Stimulated activated CD4-positive, alpha-beta T cell treated with anti-CD3 and anti-CD28 coated beads, Interleukin-1b, Interleukin-23, amount 100 ng/mL, for 4 hours (primary cell): ENCODE measurements around the gene ZCCHC24.
"Not testable (repeated sequence)": the region's sequence is repeated elsewhere in the genome, so short reads cannot be mapped to it uniquely, and the experiment has no call there.

Experiments
- DNase-seq, 2 donors: peaks; one replicate each; pipeline ENCODE4 v3.0.0-alpha.2; 2020; ENCODE audit warnings: low read depth in 2 of 2

Gene ZCCHC24

DNA sequence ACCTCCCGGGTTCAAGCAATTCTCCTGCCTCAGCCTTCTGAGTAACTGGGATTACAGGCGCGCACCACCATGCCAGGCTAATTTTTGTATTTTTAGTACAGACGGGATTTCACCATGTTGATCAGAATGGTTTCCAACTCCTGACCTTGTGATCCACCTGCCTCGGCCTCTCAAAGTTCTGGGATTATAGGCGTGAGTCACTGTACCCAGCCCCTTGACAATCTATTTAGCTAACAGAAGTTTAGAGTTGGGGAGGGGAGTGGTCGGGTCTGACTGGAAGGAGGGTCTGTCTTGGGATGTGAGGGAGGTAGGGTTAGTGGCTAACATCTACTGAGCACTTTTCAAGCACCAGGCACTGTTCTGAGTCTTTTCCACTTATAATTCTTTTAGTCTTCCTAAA lies 27.0 kb upstream of the ZCCHC24 start:
- no peak for DNase-seq

DNA sequence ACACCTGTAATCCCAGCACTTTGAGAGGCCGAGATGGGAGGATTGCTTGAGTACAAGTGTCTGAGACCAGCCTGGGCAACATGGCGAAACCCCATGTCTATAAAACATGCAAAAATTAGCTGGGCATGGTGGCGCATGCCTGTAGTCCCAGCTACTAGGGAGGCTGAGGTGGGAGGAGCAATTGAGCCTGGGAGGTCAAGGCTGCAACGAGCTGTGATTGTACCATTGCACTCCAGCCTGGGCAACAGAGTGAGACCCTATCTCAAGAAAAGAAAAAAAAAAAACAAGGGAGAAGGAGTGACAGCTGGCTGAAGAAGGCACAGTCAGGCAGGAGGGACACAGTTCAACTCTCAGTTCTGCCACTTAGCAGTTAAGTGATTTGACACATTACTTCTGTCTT lies 26.4 kb upstream of the ZCCHC24 start:
- no peak for DNase-seq

DNA sequence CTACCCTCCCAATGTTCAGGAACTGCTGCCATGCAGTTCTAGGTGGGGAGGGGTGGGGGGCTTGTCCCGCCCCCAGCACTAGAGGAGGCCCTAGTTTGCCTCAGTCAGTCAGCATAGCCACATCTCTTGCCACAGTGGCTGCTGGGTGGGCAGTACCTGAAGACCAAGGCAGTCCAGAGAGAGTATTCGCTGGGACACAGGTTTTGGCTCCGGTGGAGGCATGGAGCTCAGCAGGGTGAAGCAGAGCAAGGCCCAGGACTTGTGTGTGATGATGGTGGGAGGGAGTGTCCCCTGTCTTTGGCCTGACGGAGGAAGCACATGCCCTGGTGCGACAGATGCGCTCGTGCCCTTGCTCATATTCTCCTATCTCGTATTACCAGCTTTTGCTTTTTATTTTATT lies 24.7 kb upstream of the ZCCHC24 start:
- DNase-seq, result no peak

DNA sequence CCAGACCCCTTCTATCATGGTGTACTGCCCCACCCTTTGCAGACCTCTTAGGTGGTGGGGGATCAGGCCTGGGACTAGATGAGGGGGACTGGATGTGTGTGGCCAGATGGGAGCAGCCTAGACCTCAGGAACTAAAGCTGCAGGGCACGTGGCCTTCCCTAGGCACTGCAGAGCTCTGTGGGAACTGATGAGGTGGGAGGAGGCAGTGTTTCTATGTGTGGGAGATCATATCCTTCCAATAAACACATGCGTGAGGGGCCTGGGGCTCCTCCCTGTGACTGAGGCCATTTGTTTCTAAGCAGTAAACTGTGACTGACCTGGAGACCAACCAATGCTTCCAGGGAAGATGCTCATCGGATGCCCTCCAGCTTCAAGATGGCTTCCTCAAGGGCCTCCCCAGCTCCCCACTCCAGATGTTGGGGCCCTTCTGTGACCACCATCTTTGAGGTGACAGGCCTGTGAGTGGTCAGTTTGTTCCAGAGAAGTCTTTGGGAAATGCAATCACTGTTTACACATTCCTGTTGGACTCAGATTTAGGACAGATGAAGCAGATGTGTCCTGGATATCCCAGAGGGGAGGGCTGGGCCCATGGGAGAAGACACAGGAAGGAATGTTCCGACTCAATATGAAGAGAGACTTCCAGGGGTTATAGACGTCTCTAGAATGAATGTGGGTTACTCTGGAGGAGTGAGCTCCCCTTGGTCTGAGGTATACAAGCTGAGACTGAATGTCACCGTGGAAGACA lies 23.6 kb upstream of the ZCCHC24 start:
- DNase-seq, result no peak

DNA sequence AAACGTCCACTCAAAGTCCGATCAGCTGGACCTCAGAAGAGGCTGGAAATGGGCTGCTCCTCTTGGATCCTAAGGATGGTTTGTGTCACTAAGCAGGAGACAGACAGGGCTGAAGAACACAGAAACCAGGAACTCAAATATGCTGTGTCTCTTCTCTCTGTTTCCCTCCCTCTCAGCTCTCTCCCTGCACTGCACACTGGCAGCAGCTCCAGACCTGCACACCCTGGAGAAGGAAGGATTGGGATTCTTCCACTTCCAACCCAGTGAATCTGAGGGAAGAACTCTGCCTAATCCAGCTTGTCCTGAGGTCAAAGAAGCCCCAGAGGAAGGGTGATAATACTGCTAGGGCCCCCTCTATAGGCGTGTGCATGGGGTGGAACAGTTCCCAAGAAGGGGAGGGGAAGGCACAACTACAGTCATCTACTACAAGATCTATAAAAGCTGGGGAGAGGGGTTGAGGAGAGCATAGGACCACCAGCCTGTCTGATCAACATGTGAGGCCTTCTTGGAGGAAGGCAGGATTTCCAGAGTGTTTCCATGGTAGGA lies 22.7 kb upstream of the ZCCHC24 start:
- DNase-seq, result no peak

DNA sequence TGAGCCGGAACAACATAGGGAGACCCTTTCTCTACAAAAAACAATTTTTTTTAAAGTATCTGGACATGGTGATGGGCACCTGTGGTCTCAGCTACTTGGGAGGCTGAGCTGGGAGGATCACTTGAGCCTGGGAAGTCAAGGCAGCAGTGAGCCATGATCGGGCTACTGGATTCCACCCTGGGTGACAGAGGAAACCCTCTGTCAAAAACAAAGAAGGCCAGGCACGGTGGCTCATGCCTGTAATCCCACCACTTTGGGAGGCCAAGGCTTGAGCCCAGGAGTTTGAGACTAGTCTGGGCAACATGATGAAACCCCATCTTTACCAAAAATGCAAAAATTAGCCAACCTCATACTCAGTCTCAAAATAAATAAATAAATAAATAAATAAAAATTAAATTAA lies 19.9 kb upstream of the ZCCHC24 start:
- no peak for DNase-seq

DNA sequence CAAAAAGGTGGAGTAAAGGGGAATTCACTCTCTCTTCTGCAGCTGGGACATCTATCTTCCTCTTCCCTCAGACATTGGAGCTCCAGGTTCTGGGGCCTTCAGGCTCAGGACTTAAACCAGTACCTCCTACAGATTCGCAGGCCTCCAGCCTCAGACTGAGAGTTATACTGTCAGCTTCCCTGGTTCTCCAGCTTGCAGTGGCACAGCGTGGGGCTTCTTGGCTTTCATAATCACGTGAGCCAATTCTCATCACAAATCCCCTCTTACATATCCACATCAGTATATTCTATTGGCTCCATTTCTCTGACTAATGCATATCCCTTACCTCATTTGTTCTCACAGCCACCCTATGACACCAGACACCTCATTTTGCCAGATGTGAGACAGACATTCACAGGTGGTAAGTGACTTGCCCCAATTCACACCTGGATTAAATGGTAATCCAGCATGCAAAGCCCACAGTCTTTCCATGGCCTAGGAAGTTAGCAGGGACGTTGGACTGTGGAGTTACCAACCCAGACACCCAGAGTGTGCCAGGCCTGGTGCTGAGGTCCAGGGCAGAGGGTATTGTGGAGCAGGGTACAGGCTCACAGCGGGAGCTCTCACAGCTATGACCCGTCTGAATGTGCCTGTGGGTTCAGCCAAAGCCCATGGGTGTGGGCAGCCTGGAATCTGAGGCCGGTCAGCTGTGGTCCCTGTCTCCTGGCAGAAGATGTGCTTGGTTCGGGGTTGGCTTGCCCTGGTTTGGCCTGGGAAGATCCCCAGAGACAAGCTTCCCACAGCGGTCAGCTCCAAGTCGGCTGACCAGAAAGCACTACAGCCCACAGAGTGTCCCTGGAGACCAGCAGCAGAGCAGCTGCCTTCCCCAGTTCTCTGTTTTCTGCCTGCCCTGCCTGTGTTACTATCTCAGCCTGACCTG lies 18.4 kb upstream of the ZCCHC24 start:
- DNase-seq, result no peak

DNA sequence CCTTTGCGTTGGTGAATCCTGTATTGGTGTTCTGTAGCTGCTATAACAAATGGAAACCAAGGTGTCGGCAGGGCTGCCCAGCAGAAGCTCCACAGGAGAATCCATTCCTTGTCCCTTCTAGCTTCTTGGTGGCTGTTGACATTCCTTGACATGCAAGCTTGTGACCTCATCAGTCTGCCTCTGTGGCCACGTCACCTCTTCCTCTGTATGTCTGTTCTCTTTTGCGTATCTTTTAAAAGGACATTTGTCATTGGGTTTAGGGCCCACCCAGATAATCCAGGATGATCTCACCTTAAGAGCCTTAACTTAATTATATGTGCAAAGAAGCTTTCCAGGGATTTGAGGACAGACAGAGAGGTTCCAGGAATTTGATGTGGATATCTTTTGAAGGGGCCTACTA lies 15.3 kb upstream of the ZCCHC24 start:
- no peak for DNase-seq

DNA sequence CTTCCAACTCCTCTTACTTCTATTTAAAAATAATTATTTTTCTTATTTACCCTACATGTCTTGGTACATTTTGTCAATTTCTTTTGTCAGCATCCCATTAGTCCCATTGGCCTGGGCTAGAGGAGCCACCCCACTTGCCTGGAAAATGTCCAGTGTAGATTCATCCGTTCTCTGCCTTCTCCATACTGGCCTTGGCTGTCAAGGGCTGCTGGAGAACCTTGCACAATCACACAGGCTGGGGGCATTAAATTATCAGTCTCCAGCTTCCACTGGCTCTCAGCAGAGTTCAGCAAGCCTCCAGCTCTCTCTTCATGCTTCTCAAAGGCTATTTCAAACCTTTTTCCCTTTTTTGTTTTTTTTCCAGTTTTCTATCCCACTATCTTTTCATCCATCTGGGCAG lies 13.8 kb upstream of the ZCCHC24 start:
- no peak for DNase-seq

DNA sequence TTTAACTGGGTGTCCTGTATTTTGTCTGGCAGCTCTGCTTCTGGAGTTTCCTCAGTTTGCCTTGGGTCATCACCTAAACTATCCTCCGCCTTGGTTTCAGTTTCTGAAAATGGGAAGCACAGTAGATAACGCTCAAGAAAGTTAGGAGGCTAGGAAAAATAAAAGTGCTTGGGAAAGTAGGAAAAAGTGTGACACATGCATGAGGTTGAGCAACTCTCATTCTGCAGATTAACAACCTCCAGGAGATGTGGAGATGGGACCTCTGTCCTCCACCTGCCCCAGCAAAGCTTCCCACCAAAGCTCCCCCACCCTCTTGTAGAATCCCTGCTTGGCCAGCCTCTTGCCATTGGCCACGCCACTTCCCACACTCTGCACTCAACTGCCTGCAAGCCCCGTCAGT lies 13.1 kb upstream of the ZCCHC24 start:
- DNase-seq, result no peak

DNA sequence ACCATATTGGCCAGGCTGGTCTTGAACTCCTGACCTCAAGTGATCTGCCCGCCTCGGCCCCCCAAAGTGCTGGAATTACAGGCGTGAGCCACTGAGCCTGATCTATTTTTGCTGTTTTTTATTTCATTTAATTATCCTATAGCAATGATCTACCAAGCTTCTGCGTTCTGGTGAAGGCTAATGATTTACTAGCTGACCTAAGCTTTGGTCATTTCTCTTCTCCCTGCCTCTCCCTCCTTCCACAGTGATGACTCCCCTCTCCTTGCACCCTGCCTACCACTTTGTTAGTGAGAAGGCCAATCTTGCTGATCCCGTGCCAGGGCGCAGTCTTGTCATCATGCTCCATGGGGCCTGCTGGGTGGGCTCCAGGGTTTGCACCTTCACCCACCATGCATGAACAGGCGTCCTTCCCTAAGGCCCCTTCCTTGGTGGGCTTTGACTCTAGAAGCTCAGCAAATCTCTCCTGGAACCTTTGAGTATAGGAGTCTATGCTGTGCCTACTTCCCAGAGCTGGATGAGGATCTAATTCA lies 11.9 kb upstream of the ZCCHC24 start:
- no peak for DNase-seq

DNA sequence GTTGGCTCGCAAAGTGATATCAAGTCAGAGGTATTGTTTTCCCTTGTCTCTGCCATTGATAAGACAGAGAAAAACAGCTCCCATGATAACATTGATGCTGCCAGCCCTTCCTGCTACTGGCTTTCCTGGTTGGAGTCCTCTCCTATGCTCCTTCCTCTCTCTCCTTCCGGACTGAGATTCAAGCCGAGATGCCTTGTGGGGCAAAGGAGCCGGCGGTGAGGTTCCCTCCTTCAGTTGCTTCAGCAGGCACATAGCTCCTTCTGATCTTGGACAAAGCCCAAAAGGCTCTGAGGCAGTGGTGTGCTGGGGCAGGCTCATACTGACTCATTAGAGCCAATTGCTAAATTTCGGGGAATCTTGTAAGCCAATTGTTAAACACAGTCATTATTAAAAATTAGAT lies 8.8 kb upstream of the ZCCHC24 start:
- no peak for DNase-seq

DNA sequence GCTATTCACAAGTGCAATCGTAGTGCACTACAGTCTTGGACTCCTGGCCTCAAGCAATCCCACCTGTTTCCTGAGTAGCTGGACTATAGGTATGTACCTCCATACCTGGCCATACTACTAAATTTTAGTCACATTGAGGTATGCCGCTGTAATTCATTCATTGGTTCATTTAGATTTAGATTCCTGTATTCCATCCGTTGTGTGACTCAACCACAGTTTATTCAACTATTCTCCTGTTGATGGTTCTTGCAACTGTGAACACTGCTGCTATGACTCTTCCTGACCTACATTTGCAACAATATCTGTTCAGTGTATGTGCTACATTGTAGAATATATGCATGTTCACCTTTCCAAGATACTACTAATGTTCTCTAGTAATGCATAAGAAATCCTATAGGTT lies 8.0 kb upstream of the ZCCHC24 start:
- DNase-seq, result no peak

DNA sequence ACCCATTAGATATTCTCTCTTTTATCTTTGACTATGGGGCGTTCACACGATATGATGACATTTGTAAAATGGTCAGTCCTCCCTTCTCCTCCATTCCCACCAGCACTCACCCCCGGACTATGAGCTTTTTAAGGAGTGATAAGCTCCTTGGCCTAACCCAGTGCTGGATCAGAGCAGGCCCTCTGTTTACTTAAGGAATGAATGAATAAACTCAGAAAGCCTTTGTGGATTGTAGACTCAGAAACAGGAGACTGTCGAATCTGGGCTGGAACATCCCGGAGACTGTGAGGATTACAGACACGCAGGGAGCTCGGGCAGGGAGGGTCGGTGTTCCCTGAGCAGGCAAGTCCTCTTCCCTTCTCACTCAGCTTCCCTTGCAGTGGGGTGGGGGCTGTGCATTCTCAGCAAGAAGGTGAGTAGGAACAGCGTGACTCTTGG lies 6.8 kb upstream of the ZCCHC24 start:
- no peak for DNase-seq

DNA sequence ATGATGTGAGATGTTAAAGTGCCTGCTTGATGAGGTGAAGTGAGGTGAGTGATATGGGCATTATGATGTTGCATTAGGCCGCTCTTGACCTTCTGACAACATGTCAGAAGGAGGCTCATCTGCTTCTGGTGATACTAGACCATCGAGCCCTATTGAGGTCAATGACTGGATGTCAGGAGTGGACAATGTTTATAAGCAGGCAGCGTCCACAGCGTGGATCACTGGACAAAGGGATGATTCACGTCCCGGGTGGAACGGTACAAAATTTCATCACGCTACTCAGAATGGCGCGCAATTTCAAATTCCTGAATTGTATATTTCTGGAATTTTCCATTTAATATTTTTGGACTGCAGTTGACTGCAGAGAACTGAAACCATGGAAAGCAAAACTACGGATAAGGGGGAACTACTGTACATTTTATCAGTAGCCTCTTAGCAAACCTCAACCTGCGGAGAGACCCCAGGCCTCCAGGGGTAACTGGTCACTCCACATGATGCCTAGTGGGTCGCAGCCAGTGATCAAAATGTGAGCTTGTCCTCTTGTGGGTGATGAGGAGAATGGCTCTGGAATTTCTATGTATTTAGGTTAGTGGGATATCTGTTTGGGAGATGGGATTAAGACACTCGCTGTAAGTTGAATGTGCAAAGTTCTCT lies 5.7 kb upstream of the ZCCHC24 start:
- no peak for DNase-seq

DNA sequence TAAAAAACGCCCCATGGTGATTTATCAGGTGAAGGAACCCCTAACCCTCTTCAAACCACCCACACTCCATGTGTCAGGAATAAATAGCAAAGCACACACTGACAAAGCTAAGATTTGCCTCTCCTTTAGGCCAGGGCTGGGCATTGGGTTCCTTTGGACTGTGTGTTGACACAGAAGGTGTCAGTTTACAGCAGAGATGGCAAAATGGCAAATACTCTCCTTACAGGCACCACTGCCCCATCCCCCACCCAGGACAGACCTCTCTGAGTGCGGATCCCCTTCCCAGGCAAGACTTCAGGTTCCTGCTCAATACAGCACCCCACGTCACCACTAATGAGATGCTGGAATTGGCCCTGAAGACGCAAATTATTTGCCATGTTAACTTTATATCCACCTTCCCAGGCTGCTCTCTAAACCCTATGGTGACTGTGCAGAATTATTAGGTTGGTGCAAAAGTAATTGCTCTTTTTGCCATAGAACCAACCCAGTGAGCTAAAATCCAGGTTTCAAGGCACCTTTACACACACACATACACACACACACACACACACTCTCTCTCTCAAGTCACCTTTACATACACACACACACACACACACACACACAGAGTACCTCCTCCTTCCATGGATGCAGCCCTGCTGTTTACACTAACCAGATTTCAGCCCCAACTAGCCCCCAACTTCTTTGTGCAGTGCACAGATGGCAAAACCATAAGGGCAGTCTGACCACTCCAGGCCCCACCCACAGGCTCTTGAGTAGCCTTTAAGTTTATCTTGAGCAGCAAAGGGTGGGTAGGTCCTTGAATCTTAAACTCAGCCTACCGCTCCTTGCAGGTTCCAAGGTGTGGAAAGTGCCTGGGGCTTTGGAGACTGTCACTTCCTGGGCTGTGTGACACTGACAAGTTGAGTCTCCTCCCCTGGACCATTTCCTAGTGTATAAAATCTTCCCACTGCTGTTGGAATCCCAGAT lies 4.0 kb upstream of the ZCCHC24 start:
- no peak for DNase-seq

DNA sequence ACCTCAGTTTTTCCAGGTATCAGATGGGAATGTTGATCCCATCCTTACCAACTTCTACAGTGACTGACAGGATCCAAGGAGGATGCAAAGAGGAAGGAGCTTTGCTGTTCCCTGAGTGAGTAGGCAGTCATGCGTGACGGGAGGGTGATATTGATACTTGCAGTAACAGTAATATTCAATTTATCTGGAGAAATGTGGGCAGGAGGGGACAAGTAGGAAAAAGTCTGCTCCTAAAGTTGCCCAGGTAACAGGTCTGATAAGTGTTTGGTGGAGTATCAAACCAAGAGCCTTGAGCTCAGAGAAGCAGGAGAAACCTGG lies 3.3 kb upstream of the ZCCHC24 start:
- DNase-seq, result no peak

DNA sequence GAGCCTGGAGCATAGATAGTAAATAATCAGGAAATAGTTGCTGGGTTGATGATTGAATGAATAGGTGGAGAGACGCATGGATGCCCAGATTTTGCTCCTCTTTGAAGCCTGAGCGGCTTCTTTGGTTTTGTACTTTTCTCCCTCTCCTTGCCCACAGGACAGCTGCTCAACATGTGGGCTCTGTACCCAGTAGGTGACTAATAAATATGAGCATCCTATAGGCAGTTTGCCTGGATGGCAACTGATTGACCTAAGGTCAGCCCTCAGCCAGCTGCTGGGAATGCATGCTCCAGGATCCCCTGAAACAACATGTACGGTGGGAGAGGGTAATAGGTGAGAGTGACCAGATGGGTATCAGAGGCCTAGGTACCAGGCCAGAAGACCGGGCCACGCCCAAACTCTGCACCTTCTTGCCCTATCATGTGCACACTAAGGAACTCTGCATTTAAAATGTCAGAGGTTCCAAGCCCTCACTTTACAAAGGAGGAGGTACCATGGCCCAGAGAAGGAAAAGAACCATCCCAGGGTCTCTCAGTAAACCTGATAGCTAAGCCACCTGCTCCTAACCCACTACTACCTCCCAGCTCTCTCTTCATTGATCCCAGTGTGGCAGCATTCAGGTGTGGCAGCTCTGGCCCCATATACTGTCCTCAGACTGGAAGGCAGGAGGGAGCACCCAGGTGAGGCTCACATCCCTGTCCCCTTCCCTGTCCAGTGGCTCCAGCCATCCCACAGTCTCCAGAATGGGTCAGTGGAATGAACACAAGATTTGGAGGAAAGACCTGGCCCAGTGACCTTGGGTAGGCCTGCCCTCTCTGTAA lies 2.7 kb upstream of the ZCCHC24 start:
- DNase-seq, result no peak

DNA sequence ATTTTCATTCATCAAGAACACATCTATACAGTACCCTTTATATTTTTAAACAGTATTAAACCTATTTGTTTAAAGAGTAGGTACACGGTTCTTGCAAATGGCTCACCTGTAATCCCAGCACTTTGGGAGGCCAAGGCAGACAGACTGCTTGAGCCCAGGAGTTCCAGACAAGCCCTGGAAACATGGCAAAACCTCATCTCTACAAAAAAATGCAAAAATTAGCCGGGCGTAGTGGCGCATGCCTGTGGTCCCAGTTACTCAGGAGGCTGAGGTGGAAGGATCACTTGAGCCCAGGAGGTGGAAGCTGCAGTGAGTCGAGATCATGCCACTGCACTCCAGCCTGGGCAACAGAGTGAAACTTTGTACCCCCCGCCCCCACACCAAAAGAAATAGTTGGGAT lies 1.8 kb upstream of the ZCCHC24 start:
- DNase-seq, result not testable (repeated sequence)

DNA sequence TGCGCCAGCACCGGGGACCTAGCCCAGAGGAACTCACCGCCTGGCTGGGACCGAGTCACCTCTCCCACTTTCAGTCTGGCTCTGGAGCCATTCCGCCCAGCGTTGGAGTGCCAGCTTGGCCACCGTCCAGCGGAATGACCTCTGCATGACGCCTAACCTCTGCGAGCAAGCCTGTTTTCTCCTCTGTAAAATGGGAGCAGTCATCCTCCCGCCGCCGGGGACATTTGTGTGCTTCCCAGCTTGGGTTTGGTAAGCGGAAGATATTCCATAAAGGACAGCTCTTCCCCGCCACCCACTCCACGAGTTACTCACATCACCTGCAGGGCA lies 1.3 kb upstream of the ZCCHC24 start:
- DNase-seq, result no peak
